ENCODE measurements around the gene RNF182. TPM values are rescaled to one million over a fixed set of nuclear protein-coding genes. Genes with fewer than 3 reads are reported as not detected.
A peak's percentile ranks its signal among the peaks of the same experiment; 100 is the strongest.

RNF182 gene
- total and polyA plus RNA-seq, 2 donors (not counting 1 experiment from before 2014, with no cell fraction given) = 2.5 to 14.1 TPM

- Histone ChIP-seq H3K36me3 (ENCODE audit: control insufficient read depth, insufficient read depth, low read length) (no peaks in the 10 kb centered on the region), H3K4me1 (ENCODE audit: control insufficient read depth, extremely low read depth, insufficient read depth, low read length) (no peaks in the 10 kb centered on the region), H3K79me2 (ENCODE audit: control insufficient read depth, insufficient read depth, low read length) (no peaks in the 10 kb centered on the region), H3K9ac (ENCODE audit: insufficient read depth, low read length) (no peak overlapping the region), H4K20me1 (ENCODE audit: control insufficient read depth, extremely low read depth, insufficient read depth, low read length) (no peaks in the 10 kb centered on the region), H3K27me3 (ENCODE audit: control insufficient read depth, insufficient read depth, low read length) (no peaks in the 10 kb centered on the region), H3K27ac (ENCODE audit: insufficient read depth, low read length) (no peak overlapping the region), H2AFZ (ENCODE audit: low read length) (no peak overlapping the region), H3K4me2 (ENCODE audit: extremely low read depth, insufficient read depth, low read length) (no peak overlapping the region), H3K4me3 (replicated peaks in 1 of 4; ENCODE audit: control extremely low read depth in 1 of 4, insufficient read depth in 1 of 4, low read depth in 3 of 4, low read length in 4 of 4) (no peak overlapping the region), H3K9me3 (ENCODE audit: control insufficient read depth, insufficient read depth, low read depth, low read length) (no peaks in the 10 kb centered on the region)
- no peak for DNase-seq (ENCODE audit: low read depth in 2 of 2)
- TF ChIP-seq CTCF (conservative IDR thresholded peaks at IDR 0.05 in 1 of 2, IDR thresholded peaks at IDR 0.05 in 1 of 2; ENCODE audit: low read depth in 1 of 2, low read length in 2 of 2) (no peak), EZH2 (IDR thresholded peaks at IDR 0.05; ENCODE audit: low read length, missing control alignments) (no peak)
Observed at GRCh38 chr6:13943943-13944342, 19.2 kb downstream of the RNF182 start.

- Histone ChIP-seq H3K9ac (ENCODE audit: insufficient read depth, low read length) (no peak overlapping the region), H3K27me3 (ENCODE audit: control insufficient read depth, insufficient read depth, low read length) (no peaks in the 10 kb centered on the region), H4K20me1 (ENCODE audit: control insufficient read depth, extremely low read depth, insufficient read depth, low read length) (no peaks in the 10 kb centered on the region), H3K4me2 (ENCODE audit: extremely low read depth, insufficient read depth, low read length) (no peak overlapping the region), H3K4me1 (ENCODE audit: control insufficient read depth, extremely low read depth, insufficient read depth, low read length) (no peaks in the 10 kb centered on the region), H3K36me3 (ENCODE audit: control insufficient read depth, insufficient read depth, low read length) (no peaks in the 10 kb centered on the region), H3K27ac (ENCODE audit: insufficient read depth, low read length) (no peak overlapping the region), H2AFZ (ENCODE audit: low read length) (no peak overlapping the region), H3K79me2 (ENCODE audit: control insufficient read depth, insufficient read depth, low read length) (no peaks in the 10 kb centered on the region), H3K9me3 (ENCODE audit: control insufficient read depth, insufficient read depth, low read depth, low read length) (no peaks in the 10 kb centered on the region), H3K4me3 (replicated peaks in 1 of 4; ENCODE audit: control extremely low read depth in 1 of 4, insufficient read depth in 1 of 4, low read depth in 3 of 4, low read length in 4 of 4) (no peak overlapping the region)
- TF ChIP-seq CTCF (conservative IDR thresholded peaks at IDR 0.05 in 1 of 2, IDR thresholded peaks at IDR 0.05 in 1 of 2; ENCODE audit: low read depth in 1 of 2, low read length in 2 of 2) (no peak), EZH2 (IDR thresholded peaks at IDR 0.05; ENCODE audit: low read length, missing control alignments) (no peak)
- no peak for DNase-seq (ENCODE audit: low read depth in 2 of 2)
Observed at GRCh38 chr6:13946506-13946905, 21.8 kb downstream of the RNF182 start.

GRCh38 chr6:13947611-13948178 is 22.9 kb downstream of the RNF182 start:
- no peaks in the 10 kb centered on the region for H3K4me1 ChIP-seq (ENCODE audit: control insufficient read depth, extremely low read depth, insufficient read depth, low read length)
- no peak overlapping the region for H3K4me2 ChIP-seq (ENCODE audit: extremely low read depth, insufficient read depth, low read length)
- no peaks in the 10 kb centered on the region for H3K36me3 ChIP-seq (ENCODE audit: control insufficient read depth, insufficient read depth, low read length)
- no peaks in the 10 kb centered on the region for H3K9me3 ChIP-seq (ENCODE audit: control insufficient read depth, insufficient read depth, low read depth, low read length)
- no peak overlapping the region for H2AFZ ChIP-seq (ENCODE audit: low read length)
- H3K9ac ChIP-seq (ENCODE audit: insufficient read depth, low read length) = no peak overlapping the region
- H3K79me2 ChIP-seq (ENCODE audit: control insufficient read depth, insufficient read depth, low read length) = no peaks in the 10 kb centered on the region
- DNase-seq (ENCODE audit: low read depth in 2 of 2) = peak in 1 of 2 donors; percentile 6
- H3K4me3 ChIP-seq (replicated peaks in 1 of 4; ENCODE audit: control extremely low read depth in 1 of 4, insufficient read depth in 1 of 4, low read depth in 3 of 4, low read length in 4 of 4) = no peak overlapping the region
- H3K27ac ChIP-seq (ENCODE audit: insufficient read depth, low read length) = no peak overlapping the region
- no peaks in the 10 kb centered on the region for H4K20me1 ChIP-seq (ENCODE audit: control insufficient read depth, extremely low read depth, insufficient read depth, low read length)
- H3K27me3 ChIP-seq (ENCODE audit: control insufficient read depth, insufficient read depth, low read length) = no peaks in the 10 kb centered on the region
- TF ChIP-seq CTCF (conservative IDR thresholded peaks at IDR 0.05 in 1 of 2, IDR thresholded peaks at IDR 0.05 in 1 of 2; ENCODE audit: low read depth in 1 of 2, low read length in 2 of 2) (no peak), EZH2 (IDR thresholded peaks at IDR 0.05; ENCODE audit: low read length, missing control alignments) (no peak)
